OCI-LY3 (cell line): ENCODE measurements around the gene NUP62CL.

Source experiments
- EZH2phosphoT487 ChIP-seq: fragments of 200-600 bp; shearing (Covaris generic); IDR thresholded peaks from 2 replicates; pipeline ENCODE4 v1.6.1; 2018; ENCODE audit warnings: antibody characterized with exemption, mixed run types, low read depth
- TF ChIP-seq, protein P1 (sequence below): fragments of 200-600, 300-600 bp; sonication (generic); IDR thresholded peaks from 2 replicates; pipeline ENCODE4 v1.5.1; 2014; ENCODE audit warnings: antibody characterized with exemption, low read length, low read depth

DNA sequence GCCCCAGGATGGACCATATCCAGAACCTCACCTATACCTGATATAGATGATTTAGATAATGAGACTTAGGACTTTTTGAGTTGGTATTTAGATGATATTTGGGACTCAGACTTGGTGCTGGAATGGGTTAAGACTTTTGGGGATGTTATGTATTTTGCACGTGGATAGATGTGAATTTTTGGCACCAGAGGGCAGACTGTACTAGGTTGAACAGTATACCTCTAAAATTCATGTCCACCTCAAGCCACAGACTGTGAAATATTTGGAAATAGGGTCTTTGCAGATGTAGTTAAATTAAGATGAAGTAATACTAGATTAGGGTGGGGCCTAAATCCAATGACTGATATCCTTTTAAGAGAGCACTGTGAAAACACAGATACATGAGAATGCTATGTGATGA is 103.3 kb downstream of the NUP62CL start:
- TF ChIP-seq, protein P1, sequence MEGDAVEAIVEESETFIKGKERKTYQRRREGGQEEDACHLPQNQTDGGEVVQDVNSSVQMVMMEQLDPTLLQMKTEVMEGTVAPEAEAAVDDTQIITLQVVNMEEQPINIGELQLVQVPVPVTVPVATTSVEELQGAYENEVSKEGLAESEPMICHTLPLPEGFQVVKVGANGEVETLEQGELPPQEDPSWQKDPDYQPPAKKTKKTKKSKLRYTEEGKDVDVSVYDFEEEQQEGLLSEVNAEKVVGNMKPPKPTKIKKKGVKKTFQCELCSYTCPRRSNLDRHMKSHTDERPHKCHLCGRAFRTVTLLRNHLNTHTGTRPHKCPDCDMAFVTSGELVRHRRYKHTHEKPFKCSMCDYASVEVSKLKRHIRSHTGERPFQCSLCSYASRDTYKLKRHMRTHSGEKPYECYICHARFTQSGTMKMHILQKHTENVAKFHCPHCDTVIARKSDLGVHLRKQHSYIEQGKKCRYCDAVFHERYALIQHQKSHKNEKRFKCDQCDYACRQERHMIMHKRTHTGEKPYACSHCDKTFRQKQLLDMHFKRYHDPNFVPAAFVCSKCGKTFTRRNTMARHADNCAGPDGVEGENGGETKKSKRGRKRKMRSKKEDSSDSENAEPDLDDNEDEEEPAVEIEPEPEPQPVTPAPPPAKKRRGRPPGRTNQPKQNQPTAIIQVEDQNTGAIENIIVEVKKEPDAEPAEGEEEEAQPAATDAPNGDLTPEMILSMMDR = peak; percentile 9; the same call in 1 of the 2 replicates
- TF ChIP-seq EZH2phosphoT487 = no peak
